ENCODE results near the gene ALKAL2.

ALKAL2 gene

GRCh38 chr2:263022-263738 lies 24.7 kb downstream of the ALKAL2 start:
- peak overlapping the region; percentile 39 to 98 (median 93) for H3K4me3 ChIP-seq (ENCODE audit: low read depth in 1 of 5, low read length in 5 of 5)
- H3K27me3 ChIP-seq (ENCODE audit: control insufficient read depth in 5 of 5, insufficient read depth in 4 of 5, low read length in 5 of 5), result no peaks in the 10 kb centered on the region
- H3K36me3 ChIP-seq (ENCODE audit: control insufficient read depth in 5 of 5, insufficient read depth in 5 of 5, low read length in 5 of 5), result peaks cover 0 to 5% (median under 1%) of the 10 kb centered on the region in 5 donors
- H3K27ac ChIP-seq (ENCODE audit: low read depth, low read length), result no peak overlapping the region
- H3K9ac ChIP-seq (ENCODE audit: low read length in 5 of 5), result peak overlapping the region in 1 of 5 donors; percentile 83
- H3K4me1 ChIP-seq (ENCODE audit: control insufficient read depth in 5 of 5, insufficient read depth in 5 of 5, low read length in 5 of 5), result peaks cover 2 to 29% (median 24%) of the 10 kb centered on the region in 5 donors
- H3K9me3 ChIP-seq (ENCODE audit: control insufficient read depth in 5 of 5, low read length in 5 of 5), result peaks cover 0 to 19% (median 6%) of the 10 kb centered on the region in 5 donors

DNA sequence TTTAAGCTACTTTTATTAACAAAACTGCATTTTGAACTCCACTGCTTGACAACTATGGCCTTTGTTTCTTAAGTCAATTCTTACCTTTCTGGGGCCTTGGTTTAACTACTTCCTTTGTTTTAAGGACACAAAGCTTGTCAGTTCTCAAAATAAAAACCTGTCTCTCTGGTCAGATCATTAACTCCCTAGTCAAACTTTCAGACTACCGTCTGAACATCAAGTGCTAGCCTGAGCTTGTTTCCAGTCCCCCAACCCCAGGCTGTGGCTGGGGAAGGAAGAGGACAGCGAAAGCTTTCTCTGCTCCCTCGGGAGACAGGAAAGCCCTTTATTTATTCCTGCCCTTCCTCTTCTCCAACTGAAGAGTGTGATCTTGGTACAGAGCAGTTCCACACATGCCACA lies 25.8 kb downstream of the ALKAL2 start:
- no peak overlapping the region for H3K4me3 ChIP-seq (ENCODE audit: low read depth in 1 of 5, low read length in 5 of 5)
- no peak overlapping the region for H3K9ac ChIP-seq (ENCODE audit: low read length in 5 of 5)
- peaks cover 0 to 28% (median 9%) of the 10 kb centered on the region in 5 donors for H3K9me3 ChIP-seq (ENCODE audit: control insufficient read depth in 5 of 5, low read length in 5 of 5)
- peaks cover 0 to 5% (median 2%) of the 10 kb centered on the region in 5 donors for H3K36me3 ChIP-seq (ENCODE audit: control insufficient read depth in 5 of 5, insufficient read depth in 5 of 5, low read length in 5 of 5)
- peaks cover 2 to 29% (median 24%) of the 10 kb centered on the region in 5 donors for H3K4me1 ChIP-seq (ENCODE audit: control insufficient read depth in 5 of 5, insufficient read depth in 5 of 5, low read length in 5 of 5)
- H3K27me3 ChIP-seq (ENCODE audit: control insufficient read depth in 5 of 5, insufficient read depth in 4 of 5, low read length in 5 of 5), result no peaks in the 10 kb centered on the region
- H3K27ac ChIP-seq (ENCODE audit: low read depth, low read length), result no peak overlapping the region

DNA sequence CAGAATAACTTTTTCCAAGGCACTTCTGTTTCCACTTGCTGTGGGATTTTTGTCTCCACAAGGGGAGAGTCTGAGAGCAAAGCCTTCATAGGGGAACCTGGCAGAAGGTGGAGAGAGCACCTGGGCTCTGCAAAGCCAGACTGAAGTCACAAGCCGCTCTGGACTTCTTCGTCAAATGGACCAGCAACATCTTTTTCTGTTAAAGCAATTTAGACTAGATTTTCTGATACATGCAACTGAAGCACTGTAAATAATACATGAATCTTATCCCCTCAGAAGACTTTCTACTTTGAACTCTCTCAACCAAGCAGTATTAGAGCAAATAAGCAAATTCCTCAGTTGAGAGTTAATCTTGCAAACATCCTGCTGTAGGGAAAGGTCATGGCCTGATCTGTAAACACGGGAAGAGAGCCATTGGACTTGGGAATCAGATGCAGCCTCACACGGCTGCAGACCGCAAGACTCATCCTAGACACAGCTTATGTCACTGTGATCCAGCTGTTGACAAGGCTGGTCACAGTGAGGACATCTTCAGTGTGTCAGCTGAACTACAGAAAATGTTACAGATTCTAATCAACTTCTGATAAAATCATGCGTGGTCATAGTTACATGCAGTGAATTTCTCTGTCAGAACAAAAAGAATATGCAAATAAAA lies 27.3 kb downstream of the ALKAL2 start:
- Histone ChIP-seq H3K27ac (ENCODE audit: low read depth, low read length) (no peak overlapping the region), H3K9ac (ENCODE audit: low read length in 5 of 5) (no peak overlapping the region)

GRCh38 chr2:259789-260331 lies 28.0 kb downstream of the ALKAL2 start:
- peaks cover 0 to 32% (median 10%) of the 10 kb centered on the region in 5 donors for H3K9me3 ChIP-seq (ENCODE audit: control insufficient read depth in 5 of 5, low read length in 5 of 5)
- H3K4me3 ChIP-seq (ENCODE audit: low read depth in 1 of 5, low read length in 5 of 5), result no peak overlapping the region
- no peak overlapping the region for H3K9ac ChIP-seq (ENCODE audit: low read length in 5 of 5)
- no peaks in the 10 kb centered on the region for H3K27me3 ChIP-seq (ENCODE audit: control insufficient read depth in 5 of 5, insufficient read depth in 4 of 5, low read length in 5 of 5)
- H3K27ac ChIP-seq (ENCODE audit: low read depth, low read length), result no peak overlapping the region
- H3K36me3 ChIP-seq (ENCODE audit: control insufficient read depth in 5 of 5, insufficient read depth in 5 of 5, low read length in 5 of 5), result peaks cover 0 to 5% (median 2%) of the 10 kb centered on the region in 5 donors
- peaks cover 0 to 11% (median 11%) of the 10 kb centered on the region in 5 donors for H3K4me1 ChIP-seq (ENCODE audit: control insufficient read depth in 5 of 5, insufficient read depth in 5 of 5, low read length in 5 of 5)

More for the DNA sequence above, 27.3 kb downstream of the ALKAL2 start:
- H3K4me3 ChIP-seq (ENCODE audit: low read depth in 1 of 5, low read length in 5 of 5), result no peak overlapping the region
- H3K27me3 ChIP-seq (ENCODE audit: control insufficient read depth in 5 of 5, insufficient read depth in 4 of 5, low read length in 5 of 5), result no peaks in the 10 kb centered on the region
- peaks cover 1 to 18% (median 18%) of the 10 kb centered on the region in 5 donors for H3K4me1 ChIP-seq (ENCODE audit: control insufficient read depth in 5 of 5, insufficient read depth in 5 of 5, low read length in 5 of 5)
- peaks cover 0 to 5% (median 2%) of the 10 kb centered on the region in 5 donors for H3K36me3 ChIP-seq (ENCODE audit: control insufficient read depth in 5 of 5, insufficient read depth in 5 of 5, low read length in 5 of 5)
- peaks cover 0 to 30% (median 10%) of the 10 kb centered on the region in 5 donors for H3K9me3 ChIP-seq (ENCODE audit: control insufficient read depth in 5 of 5, low read length in 5 of 5)

DNA sequence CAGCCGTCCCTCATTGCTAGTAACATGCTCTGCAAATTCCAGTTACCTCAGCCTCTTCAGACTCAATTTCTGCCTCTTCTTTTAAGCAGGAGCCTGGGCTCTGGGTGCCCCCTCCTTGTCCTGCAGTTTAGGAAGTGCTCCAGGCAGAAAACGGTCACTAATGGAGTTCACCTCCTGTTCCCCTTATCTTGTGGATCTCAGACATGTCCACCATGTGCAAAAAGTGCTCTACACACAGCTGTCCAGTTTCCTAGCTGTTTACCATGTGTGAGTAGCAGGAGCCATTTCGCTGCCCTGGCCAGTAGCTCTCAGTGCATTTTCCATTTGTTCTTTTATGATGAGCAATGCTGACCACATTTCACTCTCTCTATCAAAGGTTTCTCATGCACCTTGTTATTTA lies 29.0 kb downstream of the ALKAL2 start:
- Histone ChIP-seq H3K36me3 (ENCODE audit: control insufficient read depth in 5 of 5, insufficient read depth in 5 of 5, low read length in 5 of 5) (peaks cover 0 to 5% (median 2%) of the 10 kb centered on the region in 5 donors), H3K4me3 (ENCODE audit: low read depth in 1 of 5, low read length in 5 of 5) (no peak overlapping the region), H3K27ac (ENCODE audit: low read depth, low read length) (no peak overlapping the region), H3K4me1 (ENCODE audit: control insufficient read depth in 5 of 5, insufficient read depth in 5 of 5, low read length in 5 of 5) (peaks cover 0 to 8% (median 7%) of the 10 kb centered on the region in 5 donors), H3K27me3 (ENCODE audit: control insufficient read depth in 5 of 5, insufficient read depth in 4 of 5, low read length in 5 of 5) (no peaks in the 10 kb centered on the region), H3K9ac (ENCODE audit: low read length in 5 of 5) (no peak overlapping the region), H3K9me3 (ENCODE audit: control insufficient read depth in 5 of 5, low read length in 5 of 5) (peaks cover 0 to 32% (median 13%) of the 10 kb centered on the region in 5 donors)

DNA sequence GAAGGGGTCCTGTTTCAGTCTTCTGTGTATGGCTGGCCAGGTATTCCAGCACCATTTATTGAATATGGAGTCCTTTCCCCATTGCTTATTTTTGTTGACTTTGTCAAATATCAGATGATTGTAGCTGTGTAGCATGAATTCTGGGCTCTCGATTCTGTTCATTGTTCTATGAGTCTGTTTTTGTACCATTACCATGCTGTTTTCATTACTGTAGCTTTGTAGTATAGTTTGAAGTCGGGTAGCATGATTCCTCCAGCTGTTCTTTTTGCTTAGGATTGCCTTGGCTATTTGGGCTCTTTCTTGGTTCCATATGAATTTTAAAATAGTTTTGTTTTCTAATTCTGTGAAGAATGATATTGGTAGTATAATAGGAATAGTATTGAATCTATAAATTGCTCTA lies 30.0 kb downstream of the ALKAL2 start:
- Histone ChIP-seq H3K27ac (ENCODE audit: low read depth, low read length) (no peak overlapping the region), H3K9ac (ENCODE audit: low read length in 5 of 5) (no peak overlapping the region), H3K4me1 (ENCODE audit: control insufficient read depth in 5 of 5, insufficient read depth in 5 of 5, low read length in 5 of 5) (no peaks in the 10 kb centered on the region), H3K4me3 (ENCODE audit: low read depth in 1 of 5, low read length in 5 of 5) (no peak overlapping the region), H3K27me3 (ENCODE audit: control insufficient read depth in 5 of 5, insufficient read depth in 4 of 5, low read length in 5 of 5) (no peaks in the 10 kb centered on the region), H3K9me3 (ENCODE audit: control insufficient read depth in 5 of 5, low read length in 5 of 5) (peaks cover 0 to 32% (median 13%) of the 10 kb centered on the region in 5 donors), H3K36me3 (ENCODE audit: control insufficient read depth in 5 of 5, insufficient read depth in 5 of 5, low read length in 5 of 5) (peaks cover 0 to 5% (median 2%) of the 10 kb centered on the region in 5 donors)

GRCh38 chr2:257429-257828 lies 30.5 kb downstream of the ALKAL2 start:
- no peak overlapping the region for H3K27ac ChIP-seq (ENCODE audit: low read depth, low read length)
- no peak overlapping the region for H3K4me3 ChIP-seq (ENCODE audit: low read depth in 1 of 5, low read length in 5 of 5)
- H3K4me1 ChIP-seq (ENCODE audit: control insufficient read depth in 5 of 5, insufficient read depth in 5 of 5, low read length in 5 of 5), result no peaks in the 10 kb centered on the region
- H3K9me3 ChIP-seq (ENCODE audit: control insufficient read depth in 5 of 5, low read length in 5 of 5), result peaks cover 0 to 32% (median 13%) of the 10 kb centered on the region in 5 donors
- no peak overlapping the region for H3K9ac ChIP-seq (ENCODE audit: low read length in 5 of 5)
- peaks cover 0 to 5% (median 2%) of the 10 kb centered on the region in 5 donors for H3K36me3 ChIP-seq (ENCODE audit: control insufficient read depth in 5 of 5, insufficient read depth in 5 of 5, low read length in 5 of 5)
- no peaks in the 10 kb centered on the region for H3K27me3 ChIP-seq (ENCODE audit: control insufficient read depth in 5 of 5, insufficient read depth in 4 of 5, low read length in 5 of 5)

GRCh38 chr2:256094-256493 lies 31.8 kb downstream of the ALKAL2 start:
- Histone ChIP-seq H3K4me3 (ENCODE audit: low read depth in 1 of 5, low read length in 5 of 5) (no peak overlapping the region), H3K27ac (ENCODE audit: low read depth, low read length) (no peak overlapping the region), H3K9me3 (ENCODE audit: control insufficient read depth in 5 of 5, low read length in 5 of 5) (peaks cover 0 to 32% (median 13%) of the 10 kb centered on the region in 5 donors)

DNA sequence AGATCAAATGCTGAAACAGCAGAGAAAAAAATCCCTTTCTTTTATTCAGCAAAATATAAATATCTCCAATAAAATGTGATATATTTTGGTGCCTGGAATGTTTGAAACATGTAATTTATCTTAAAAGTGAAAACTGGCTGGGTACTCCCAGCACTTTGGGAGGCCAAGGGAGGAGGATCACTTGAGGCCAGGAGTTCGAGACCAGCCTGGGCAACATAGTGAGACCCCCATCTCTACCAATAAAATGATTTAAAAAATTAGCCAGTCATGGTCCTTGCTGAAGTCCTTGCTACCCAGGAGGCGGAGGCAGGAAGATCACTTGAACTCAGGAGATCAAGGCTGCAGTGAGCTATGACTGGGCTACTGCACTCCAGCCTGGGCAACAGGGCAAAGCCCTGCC lies 32.7 kb downstream of the ALKAL2 start:
- Histone ChIP-seq H3K4me3 (ENCODE audit: low read depth in 1 of 5, low read length in 5 of 5) (no peak overlapping the region), H3K9ac (ENCODE audit: low read length in 5 of 5) (no peak overlapping the region), H3K27me3 (ENCODE audit: control insufficient read depth in 5 of 5, insufficient read depth in 4 of 5, low read length in 5 of 5) (no peaks in the 10 kb centered on the region), H3K9me3 (ENCODE audit: control insufficient read depth in 5 of 5, low read length in 5 of 5) (peaks cover 0 to 23% (median 13%) of the 10 kb centered on the region in 5 donors), H3K4me1 (ENCODE audit: control insufficient read depth in 5 of 5, insufficient read depth in 5 of 5, low read length in 5 of 5) (no peaks in the 10 kb centered on the region), H3K36me3 (ENCODE audit: control insufficient read depth in 5 of 5, insufficient read depth in 5 of 5, low read length in 5 of 5) (peaks cover 0 to 12% (median 7%) of the 10 kb centered on the region in 5 donors), H3K27ac (ENCODE audit: low read depth, low read length) (no peak overlapping the region)

More at GRCh38 chr2:256094-256493, 31.8 kb downstream of the ALKAL2 start:
- H3K9ac ChIP-seq (ENCODE audit: low read length in 5 of 5), result no peak overlapping the region
- no peaks in the 10 kb centered on the region for H3K27me3 ChIP-seq (ENCODE audit: control insufficient read depth in 5 of 5, insufficient read depth in 4 of 5, low read length in 5 of 5)
- peaks cover 5 to 14% (median 7%) of the 10 kb centered on the region in 5 donors for H3K36me3 ChIP-seq (ENCODE audit: control insufficient read depth in 5 of 5, insufficient read depth in 5 of 5, low read length in 5 of 5)
- no peaks in the 10 kb centered on the region for H3K4me1 ChIP-seq (ENCODE audit: control insufficient read depth in 5 of 5, insufficient read depth in 5 of 5, low read length in 5 of 5)

- H3K9me3 ChIP-seq (ENCODE audit: control insufficient read depth in 5 of 5, low read length in 5 of 5), result peaks cover 0 to 19% (median 13%) of the 10 kb centered on the region in 5 donors
- H3K27me3 ChIP-seq (ENCODE audit: control insufficient read depth in 5 of 5, insufficient read depth in 4 of 5, low read length in 5 of 5), result no peaks in the 10 kb centered on the region
- H3K4me1 ChIP-seq (ENCODE audit: control insufficient read depth in 5 of 5, insufficient read depth in 5 of 5, low read length in 5 of 5), result no peaks in the 10 kb centered on the region
- H3K9ac ChIP-seq (ENCODE audit: low read length in 5 of 5), result no peak overlapping the region
- peaks cover 6 to 19% (median 12%) of the 10 kb centered on the region in 5 donors for H3K36me3 ChIP-seq (ENCODE audit: control insufficient read depth in 5 of 5, insufficient read depth in 5 of 5, low read length in 5 of 5)
- H3K4me3 ChIP-seq (ENCODE audit: low read depth in 1 of 5, low read length in 5 of 5), result no peak overlapping the region
- H3K27ac ChIP-seq (ENCODE audit: low read depth, low read length), result no peak overlapping the region
Observed at GRCh38 chr2:254241-254640, 33.6 kb downstream of the ALKAL2 start.
